ENCODE measurements around the gene AFAP1.
A peak's percentile ranks its signal among the peaks of the same experiment; 100 is the strongest.

Gene AFAP1

DNA sequence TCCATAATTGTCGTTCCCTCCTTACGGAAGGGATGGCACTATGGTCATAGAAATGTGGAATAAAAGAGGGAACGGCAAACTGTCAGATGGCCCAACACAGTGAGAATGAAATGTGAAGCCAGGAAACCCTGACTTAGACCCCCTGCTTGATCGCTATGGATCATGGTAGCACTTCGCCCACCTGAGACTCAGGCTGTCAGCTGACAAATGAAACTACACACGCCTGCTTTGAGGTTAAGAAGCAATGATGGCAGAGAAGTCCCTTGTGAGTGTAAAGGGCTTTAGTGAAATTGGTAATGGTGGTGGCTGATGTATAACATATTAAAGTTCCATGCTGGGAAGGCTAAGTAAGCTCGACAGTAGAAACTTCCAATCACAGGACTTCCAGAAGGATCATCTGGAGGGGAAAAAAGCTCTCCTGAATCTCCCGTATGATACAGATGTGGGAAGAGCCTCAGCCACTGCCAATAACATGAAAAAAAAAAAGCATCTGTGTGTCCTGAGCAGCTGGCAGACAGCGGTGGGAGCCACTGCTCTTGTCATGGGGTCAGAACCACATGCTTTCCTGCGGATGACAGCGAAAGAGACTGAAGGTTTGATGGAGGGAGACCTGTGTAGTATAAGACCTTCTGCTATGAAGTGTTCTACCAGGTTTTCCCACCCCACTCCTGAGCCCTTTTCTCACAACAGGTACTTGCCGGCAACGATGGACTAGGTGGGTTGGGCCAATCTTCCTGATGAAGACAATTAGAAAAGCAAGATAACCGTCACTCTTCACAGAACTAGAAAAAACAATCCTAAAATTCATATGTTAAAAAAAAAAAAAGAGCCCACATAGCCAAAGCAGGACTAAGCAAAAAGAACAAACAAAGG lies 107.6 kb downstream of the AFAP1 start:
- TF ChIP-seq POLR2AphosphoS5 (IDR thresholded peaks at IDR 0.05; ENCODE audit: low read depth, low read length) (no peak), TAF1 (IDR thresholded peaks at IDR 0.05; ENCODE audit: borderline replicate concordance, insufficient read depth, low read length) (no peak)

- TF ChIP-seq REST (IDR thresholded peaks at IDR 0.05; ENCODE audit: insufficient read depth in 1 of 2, low read depth in 2 of 2, low read length in 2 of 2) (no peak), TAF1 (IDR thresholded peaks at IDR 0.05; ENCODE audit: borderline replicate concordance, insufficient read depth, low read length) (peak; percentile 36; the same call in 1 of the 2 replicates)
Observed at GRCh38 chr4:7831330-7831729, 108.3 kb downstream of the AFAP1 start.

GRCh38 chr4:7830747-7831146 lies 108.9 kb downstream of the AFAP1 start:
- TF ChIP-seq FOXP2 (optimal IDR thresholded peaks at IDR 0.05; ENCODE audit: borderline replicate concordance, extremely low read depth, extremely low read length, insufficient read depth) (no peak), REST (IDR thresholded peaks at IDR 0.05; ENCODE audit: insufficient read depth in 1 of 2, low read depth in 2 of 2, low read length in 2 of 2) (no peak), TAF1 (IDR thresholded peaks at IDR 0.05; ENCODE audit: borderline replicate concordance, insufficient read depth, low read length) (no peak), POLR2AphosphoS5 (IDR thresholded peaks at IDR 0.05; ENCODE audit: low read depth, low read length) (no peak), SIN3A (IDR thresholded peaks at IDR 0.05; ENCODE audit: borderline replicate concordance, insufficient read depth, low read length) (no peak)

GRCh38 chr4:7829652-7830580 lies 109.7 kb downstream of the AFAP1 start:
- TF ChIP-seq FOXP2 (optimal IDR thresholded peaks at IDR 0.05; ENCODE audit: borderline replicate concordance, extremely low read depth, extremely low read length, insufficient read depth) (no peak), REST (IDR thresholded peaks at IDR 0.05; ENCODE audit: insufficient read depth in 1 of 2, low read depth in 2 of 2, low read length in 2 of 2) (no peak), TAF1 (IDR thresholded peaks at IDR 0.05; ENCODE audit: borderline replicate concordance, insufficient read depth, low read length) (no peak), POLR2AphosphoS5 (IDR thresholded peaks at IDR 0.05; ENCODE audit: low read depth, low read length) (no peak), SIN3A (IDR thresholded peaks at IDR 0.05; ENCODE audit: borderline replicate concordance, insufficient read depth, low read length) (no peak)

DNA sequence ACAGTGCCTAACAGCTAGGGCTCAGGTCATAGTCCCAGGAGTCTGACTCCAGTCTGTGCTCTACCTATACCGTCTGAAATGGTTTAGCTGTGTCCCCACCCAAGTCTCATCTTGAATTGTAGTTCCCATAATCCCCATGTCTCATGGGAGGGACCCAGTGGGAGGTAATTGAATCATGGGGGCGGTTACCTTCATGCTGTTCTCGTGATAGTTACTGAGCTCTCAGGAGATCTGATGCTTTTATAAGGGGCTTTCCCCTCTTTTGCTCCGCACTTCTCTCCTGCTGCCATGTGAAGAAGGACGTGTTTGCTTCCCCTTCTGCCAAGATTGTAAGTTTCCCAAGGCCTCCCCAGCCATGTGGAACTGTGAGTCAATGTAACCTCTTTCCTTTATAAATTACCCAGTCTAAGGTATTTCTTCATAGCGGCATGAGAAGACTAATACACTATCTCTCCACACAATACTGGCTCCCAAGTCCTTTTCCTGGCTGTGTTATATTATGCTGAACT lies 110.8 kb downstream of the AFAP1 start:
- TF ChIP-seq FOXP2 (optimal IDR thresholded peaks at IDR 0.05; ENCODE audit: borderline replicate concordance, extremely low read depth, extremely low read length, insufficient read depth) (no peak), SIN3A (IDR thresholded peaks at IDR 0.05; ENCODE audit: borderline replicate concordance, insufficient read depth, low read length) (no peak), TAF1 (IDR thresholded peaks at IDR 0.05; ENCODE audit: borderline replicate concordance, insufficient read depth, low read length) (no peak), POLR2AphosphoS5 (IDR thresholded peaks at IDR 0.05; ENCODE audit: low read depth, low read length) (no peak), REST (IDR thresholded peaks at IDR 0.05; ENCODE audit: insufficient read depth in 1 of 2, low read depth in 2 of 2, low read length in 2 of 2) (no peak)

Measured in PFSK-1 (cell line).